Lower leg skin (tissue), 4 donors: Measurements from ENCODE around the gene CRAMP1. TPM values are rescaled to one million over a fixed set of nuclear protein-coding genes. Genes with fewer than 3 reads are reported as not detected.

ENCODE experiments used
- DNase-seq, 2 donors: peaks; one replicate each; pipeline ENCODE4 v3.0.0-alpha.2; 2019; ENCODE audit warnings: low spot score in 2 of 2
- H3K4me3 ChIP-seq: fragments of 200-600 bp; sonication (generic); 2 replicates; pipeline ENCODE4 v1.5.1; 2017; ENCODE audit warnings: mild to moderate bottlenecking, low read depth; ENCODE audit not compliant: poor library complexity, severe bottlenecking
- CTCF ChIP-seq, 3 donors: fragments of 450-650 bp; IDR thresholded peaks; one replicate each; pipeline ENCODE4 v1.5.1; 2016; ENCODE audit warnings: antibody characterized with exemption in 3 of 3, mild to moderate bottlenecking in 3 of 3, moderate library complexity in 2 of 3
- POLR2A ChIP-seq, 2 donors: fragments of 450-650 bp; IDR thresholded peaks; one replicate each; pipeline ENCODE4 v1.6.1; 2016 to 2017; ENCODE audit warnings: antibody characterized with exemption in 2 of 2, mild to moderate bottlenecking in 1 of 2, moderate library complexity in 1 of 2
- WGBS, 2 donors: methylation state at CpG; one replicate each; pipeline ENCODE4 v1.1.5; 2018; 5-methylcytosine and 5-hydroxymethylcytosine counted together
- intact Hi-C: fragments of 100-400 bp; cut with DNase I; formaldehyde crosslinking; loops from one replicate; pipeline ENCODE4 v1.15.0; 2023; ENCODE audit warnings: low total_unique reads
- total RNA-seq, 4 donors: library from RNA; depleted of rRNA; stranded (reverse); fragments of >200 nt; gene quantifications; one replicate each; pipeline ENCODE4 v1.1.0, GENCODE V29; 2016

CRAMP1 gene
- total RNA-seq, 4 donors from 2014 or later, result 14.2 to 29.6 (median 19.3) TPM

DNA sequence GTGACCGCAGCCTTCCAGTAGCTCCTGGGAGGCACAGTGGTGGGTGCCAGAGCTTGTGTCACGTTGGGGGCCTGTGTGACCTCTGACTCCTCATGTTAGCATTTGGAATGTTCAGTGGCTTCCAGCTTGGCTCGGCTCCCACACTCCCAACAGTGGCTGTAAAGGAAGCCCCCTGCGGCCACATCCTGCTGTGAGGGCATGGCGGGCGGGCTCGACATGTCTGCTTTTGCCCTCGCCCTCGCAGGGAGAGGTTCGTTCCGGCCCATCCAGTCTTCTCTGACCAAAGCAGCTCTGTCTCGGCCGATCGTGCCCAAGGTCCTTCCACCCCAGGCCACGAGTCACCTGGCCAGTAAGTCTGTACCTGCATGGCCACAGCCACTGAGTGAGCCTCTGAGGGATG, 53.7 kb downstream of the CRAMP1 start:
- intact Hi-C loops, result no loop called here
- DNase-seq, result no peak
- H3K4me3 ChIP-seq, result no peak overlapping the region
- 89 to 92% methylated on average over 12 to 14 of the region's 15 CpGs for WGBS, 2 donors
- TF ChIP-seq POLR2A (IDR thresholded peaks at IDR 0.05) (no peak), CTCF (IDR thresholded peaks at IDR 0.05) (no peak)

GRCh38 chr16:1666316-1666715, 54.2 kb downstream of the CRAMP1 start:
- DNase-seq, result no peak
- no peak overlapping the region for H3K4me3 ChIP-seq
- 90 to 93% methylated on average over 13 of the region's 13 CpGs for WGBS, 2 donors
- TF ChIP-seq CTCF (IDR thresholded peaks at IDR 0.05) (no peak), POLR2A (IDR thresholded peaks at IDR 0.05) (no peak)
- intact Hi-C loops, result no loop called here

- TF ChIP-seq CTCF (IDR thresholded peaks at IDR 0.05), result no peak
- no peak for TF ChIP-seq POLR2A (IDR thresholded peaks at IDR 0.05)
- no peak overlapping the region for H3K4me3 ChIP-seq
- no peak for DNase-seq
- 86 to 92% methylated on average over 6 to 8 of the region's 8 CpGs for whole genome bisulfite sequencing, 2 donors
- intact Hi-C loops, result no loop called here
These were observed 55.1 kb downstream of the CRAMP1 start for GRCh38 chr16:1667271-1667670.

DNA sequence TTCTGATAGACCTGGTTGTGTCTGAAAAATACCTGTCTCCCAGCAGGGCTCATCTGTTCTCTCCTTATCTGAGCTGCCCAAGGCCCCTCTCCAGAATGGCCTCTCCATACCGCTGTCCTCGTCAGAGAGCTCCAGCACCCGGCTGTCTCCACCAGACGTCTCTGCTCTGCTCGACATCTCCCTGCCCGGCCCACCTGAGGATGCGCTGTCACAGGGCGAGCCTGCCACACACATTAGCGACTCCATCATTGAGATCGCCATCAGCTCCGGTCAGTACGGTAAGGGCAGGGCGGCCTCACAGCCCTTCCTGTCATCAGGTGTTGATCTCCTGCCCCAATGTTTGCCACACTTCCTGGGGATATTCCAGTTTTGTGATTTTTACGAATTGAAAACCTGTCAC, 55.8 kb downstream of the CRAMP1 start:
- no peak for DNase-seq
- intact Hi-C loops, result no loop called here
- TF ChIP-seq CTCF (IDR thresholded peaks at IDR 0.05), result no peak
- TF ChIP-seq POLR2A (IDR thresholded peaks at IDR 0.05), result no peak
- no peak overlapping the region for H3K4me3 ChIP-seq
- 91 to 95% methylated on average over 14 of the region's 14 CpGs for WGBS, 2 donors

GRCh38 chr16:1668612-1669319, 56.6 kb downstream of the CRAMP1 start:
- TF ChIP-seq CTCF (IDR thresholded peaks at IDR 0.05), result no peak
- TF ChIP-seq POLR2A (IDR thresholded peaks at IDR 0.05), result no peak
- intact Hi-C loops, result no loop called here
- WGBS, 2 donors, result 92 to 93% methylated on average over 23 of the region's 23 CpGs
- no peak for DNase-seq
- H3K4me3 ChIP-seq, result no peak overlapping the region

GRCh38 chr16:1669698-1670097, 57.5 kb downstream of the CRAMP1 start:
- no peak overlapping the region for H3K4me3 ChIP-seq
- intact Hi-C loops, result no loop called here
- no peak for TF ChIP-seq POLR2A (IDR thresholded peaks at IDR 0.05)
- no peak for DNase-seq
- 75 to 91% methylated on average over 6 to 7 of the region's 7 CpGs for WGBS, 2 donors
